GM19099 (cell line): ENCODE data around the gene BANF1.

Experiments used
- POLR2A ChIP-seq: IDR thresholded peaks from 3 replicates; pipeline ENCODE4 v1.6.1; 2011; ENCODE audit warnings: low read depth; ENCODE audit not compliant: insufficient read length; ENCODE audit errors: extremely low read depth

BANF1 gene

DNA sequence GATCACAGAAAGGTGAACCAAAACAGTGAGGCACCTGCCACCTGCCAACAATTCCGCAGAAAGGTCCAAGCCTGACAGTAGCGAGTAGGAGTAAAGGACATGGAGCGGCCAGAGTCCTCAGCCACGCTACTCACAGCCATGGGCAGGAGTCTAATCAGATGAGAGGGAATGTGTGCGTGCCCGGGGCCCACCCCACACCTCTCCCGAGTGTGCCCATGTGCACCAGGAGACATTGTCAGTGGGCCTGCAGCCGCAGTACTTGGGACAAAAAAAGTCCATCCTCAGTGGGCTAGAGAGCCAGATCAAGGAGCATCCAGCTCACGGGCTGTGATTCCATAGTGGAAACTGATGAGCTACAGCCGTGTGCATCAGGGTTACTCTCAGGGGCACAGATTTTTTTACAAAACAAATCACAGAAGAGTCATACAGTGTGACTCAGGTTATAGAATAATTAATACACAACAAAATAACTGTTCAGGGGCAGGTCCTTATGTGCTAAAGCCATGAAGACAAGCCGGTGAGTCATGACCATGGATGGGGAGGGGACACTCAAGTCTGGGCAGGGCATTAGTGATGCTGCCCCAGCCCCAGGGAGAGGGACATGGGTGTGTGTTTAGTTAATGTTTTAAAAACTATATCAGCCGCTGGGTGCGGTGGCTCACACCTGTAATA, 28.7 kb upstream of the BANF1 start:
- no peak for TF ChIP-seq POLR2A

DNA sequence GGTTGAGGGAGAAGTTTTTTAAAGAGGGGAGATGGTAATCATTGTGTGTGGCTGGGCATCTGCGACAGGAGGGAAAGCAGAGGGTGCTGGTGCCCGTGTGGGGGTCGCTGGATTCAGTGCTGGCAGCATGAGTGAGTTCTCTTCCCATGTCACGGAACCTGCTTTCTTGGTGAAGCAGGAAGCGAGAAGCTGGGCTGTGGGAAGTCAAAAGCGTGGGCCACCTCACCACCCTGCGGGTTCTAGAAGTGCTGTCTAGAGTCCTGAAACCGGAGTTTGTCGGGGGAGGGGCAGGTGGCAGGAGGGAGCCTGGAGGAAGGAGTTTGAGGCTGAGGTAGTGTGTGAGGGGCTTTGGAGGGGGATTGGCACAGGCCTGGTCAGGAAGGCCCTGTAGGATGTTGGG, 26.5 kb upstream of the BANF1 start:
- TF ChIP-seq POLR2A = no peak

DNA sequence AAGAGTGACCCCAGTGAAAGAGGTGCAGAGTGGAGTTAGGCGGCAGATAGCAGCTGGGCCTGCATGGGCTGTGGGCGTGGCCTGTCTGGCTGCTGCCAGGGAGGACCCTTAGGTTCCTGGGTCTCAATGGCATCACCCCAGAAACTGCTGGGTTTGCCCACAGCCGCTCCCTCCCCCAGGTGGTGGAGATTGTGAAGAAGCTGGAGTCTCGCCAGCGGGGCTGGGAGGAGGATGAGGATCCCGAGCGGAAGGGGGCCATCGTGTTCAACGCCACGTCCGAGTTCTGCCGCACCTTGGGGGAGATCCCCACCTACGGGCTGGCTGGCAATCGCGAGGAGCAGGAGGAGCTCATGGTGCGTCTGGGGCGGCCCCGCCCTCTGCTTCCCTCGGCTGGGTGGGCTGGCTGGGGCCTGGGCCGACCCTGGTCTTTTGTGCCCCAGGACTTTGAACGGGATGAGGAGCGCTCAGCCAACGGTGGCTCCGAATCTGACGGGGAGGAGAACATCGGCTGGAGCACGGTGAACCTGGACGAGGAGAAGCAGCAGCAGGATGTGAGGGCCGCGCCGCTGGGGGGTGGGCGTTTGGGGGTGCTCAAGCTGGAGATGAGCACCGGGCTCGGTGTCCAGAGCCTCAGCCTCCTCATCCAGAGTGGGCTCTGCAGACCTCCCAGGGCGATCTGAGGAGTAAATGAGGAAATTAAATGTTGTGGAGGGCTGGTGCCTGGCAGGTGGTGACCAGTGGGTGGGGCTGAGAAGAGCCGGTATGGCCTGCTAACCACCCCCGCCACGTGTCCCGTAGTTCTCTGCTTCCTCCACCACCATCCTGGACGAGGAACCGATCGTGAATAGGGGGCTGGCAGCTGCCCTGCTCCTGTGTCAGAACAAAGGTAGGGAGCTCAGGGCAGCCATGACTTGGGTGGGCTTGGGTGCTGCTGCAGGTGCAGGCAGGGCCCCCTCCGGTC, 25.8 kb upstream of the BANF1 start:
- TF ChIP-seq POLR2A = no peak

DNA sequence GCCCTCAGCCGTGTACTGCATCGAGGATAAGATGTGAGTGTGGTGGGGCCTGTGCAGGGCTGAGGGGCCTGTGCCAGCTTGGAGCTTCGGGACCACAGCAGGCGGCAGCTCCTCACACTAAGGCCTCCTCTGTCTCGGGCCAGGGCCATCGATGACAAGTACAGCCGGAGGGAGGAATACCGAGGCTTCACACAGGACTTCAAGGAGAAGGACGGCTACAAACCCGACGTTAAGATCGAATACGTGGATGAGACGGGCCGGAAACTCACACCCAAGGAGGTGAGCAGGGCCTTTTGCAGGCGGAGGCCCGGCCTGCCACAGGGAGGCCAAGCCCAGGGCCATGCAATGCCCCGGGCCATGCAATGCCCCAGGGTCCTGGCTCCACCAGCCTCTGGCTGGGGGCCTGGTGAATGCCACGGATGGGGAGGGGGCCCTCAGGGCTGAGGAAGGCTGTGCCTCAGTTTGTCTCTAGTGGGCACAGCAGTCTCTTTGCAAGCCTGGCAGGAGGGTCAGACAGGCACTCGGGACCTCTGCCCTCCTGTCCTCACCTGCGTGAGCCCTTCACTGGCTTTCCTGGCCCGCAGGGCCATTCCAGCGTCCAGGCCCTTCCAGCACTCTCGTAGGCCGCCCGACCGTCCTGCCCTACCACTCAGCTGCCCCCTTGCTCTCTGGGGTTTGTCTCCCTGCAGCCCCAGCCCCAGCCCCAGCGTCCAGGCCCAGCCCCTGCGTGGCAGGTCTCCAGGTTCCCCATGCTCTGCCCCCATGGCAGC, 24.5 kb upstream of the BANF1 start:
- no peak for TF ChIP-seq POLR2A

DNA sequence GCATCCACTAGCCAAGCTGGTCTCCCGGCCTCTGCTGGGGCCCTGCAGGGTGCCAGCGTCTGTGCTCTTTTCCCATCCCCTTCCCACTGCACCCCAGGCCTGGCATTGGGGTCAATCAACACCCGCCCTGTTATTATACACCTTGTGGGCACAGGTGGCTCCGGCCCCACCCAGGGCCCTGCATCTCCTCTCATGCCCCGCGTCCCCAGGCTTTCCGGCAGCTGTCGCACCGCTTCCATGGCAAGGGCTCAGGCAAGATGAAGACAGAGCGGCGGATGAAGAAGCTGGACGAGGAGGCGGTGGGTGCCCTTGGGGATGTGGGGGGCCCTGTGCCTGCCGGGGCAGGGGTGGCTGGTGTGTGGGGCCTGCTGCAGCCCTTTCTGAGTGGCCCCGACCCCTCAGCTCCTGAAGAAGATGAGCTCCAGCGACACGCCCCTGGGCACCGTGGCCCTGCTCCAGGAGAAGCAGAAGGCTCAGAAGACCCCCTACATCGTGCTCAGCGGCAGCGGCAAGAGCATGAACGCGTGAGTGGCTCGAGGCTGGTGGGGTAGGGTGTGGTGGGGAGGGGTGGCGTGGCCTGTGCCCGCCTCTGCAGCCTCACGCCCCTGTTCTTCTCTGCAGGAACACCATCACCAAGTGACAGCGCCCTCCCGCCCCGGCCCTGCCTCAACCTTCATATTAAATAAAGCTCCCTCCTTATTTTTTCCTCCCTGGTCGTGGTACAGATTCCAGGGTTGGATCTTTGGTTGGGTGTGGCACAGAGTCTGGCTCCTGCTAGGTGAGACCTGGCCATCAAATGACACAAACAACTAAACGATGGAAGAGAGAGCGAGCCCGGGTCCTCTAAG, 23.7 kb upstream of the BANF1 start:
- no peak for TF ChIP-seq POLR2A

DNA sequence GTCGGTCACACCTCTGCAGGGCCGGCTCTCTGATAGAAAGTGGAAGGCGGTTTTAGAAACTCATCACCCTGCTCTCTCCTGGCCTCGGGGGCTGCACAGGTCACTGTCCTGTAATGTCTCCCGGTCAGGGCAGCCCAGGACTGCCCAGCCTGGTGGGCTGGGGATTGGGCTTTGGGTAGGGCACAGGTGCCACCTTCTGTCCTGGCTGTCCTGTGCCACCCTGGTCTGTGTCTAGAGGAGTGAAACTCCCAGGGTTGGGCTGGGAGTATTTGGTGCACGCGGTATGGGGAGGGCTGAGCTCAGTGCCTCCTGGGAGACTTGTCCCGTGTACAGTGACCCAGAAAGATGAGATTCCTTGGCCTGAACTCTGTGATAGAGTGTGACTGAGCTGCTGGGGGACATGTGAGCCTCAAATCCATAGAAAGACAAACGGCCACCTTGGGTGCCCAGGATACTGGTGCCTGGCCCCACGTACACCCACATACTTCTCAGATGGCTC, 23.0 kb upstream of the BANF1 start:
- TF ChIP-seq POLR2A = no peak

DNA sequence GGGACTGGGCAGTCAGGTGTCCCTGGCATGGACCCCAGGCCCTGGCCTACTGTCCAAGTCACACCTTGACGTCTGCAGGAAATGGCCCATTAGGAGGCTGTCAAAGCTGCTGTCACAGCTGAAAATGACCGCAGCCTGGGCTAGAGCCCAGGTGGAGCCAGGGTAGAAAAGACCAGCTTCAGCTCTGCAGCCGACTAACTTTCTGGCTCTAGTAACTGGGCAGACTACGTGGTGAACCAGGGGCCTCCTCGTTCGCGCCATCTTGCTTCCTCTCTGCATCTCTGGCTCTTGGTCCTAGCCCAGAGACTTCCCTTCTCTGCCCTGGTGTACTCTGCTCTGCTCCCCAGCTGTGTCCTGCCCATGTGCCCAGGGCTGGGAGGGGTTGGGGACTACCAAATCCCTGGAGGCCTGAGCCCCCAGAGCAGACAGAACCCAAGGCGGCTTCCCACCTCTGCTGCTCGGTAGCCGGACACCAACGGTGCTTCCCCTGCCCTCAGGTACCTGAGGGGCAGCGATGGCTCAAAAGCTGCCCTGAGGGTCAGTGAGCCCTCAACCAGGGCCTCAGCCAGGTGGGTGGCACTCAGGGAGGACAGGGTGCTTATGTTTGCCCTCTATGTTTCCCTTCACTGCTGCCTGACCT, 21.1 kb upstream of the BANF1 start:
- no peak for TF ChIP-seq POLR2A

DNA sequence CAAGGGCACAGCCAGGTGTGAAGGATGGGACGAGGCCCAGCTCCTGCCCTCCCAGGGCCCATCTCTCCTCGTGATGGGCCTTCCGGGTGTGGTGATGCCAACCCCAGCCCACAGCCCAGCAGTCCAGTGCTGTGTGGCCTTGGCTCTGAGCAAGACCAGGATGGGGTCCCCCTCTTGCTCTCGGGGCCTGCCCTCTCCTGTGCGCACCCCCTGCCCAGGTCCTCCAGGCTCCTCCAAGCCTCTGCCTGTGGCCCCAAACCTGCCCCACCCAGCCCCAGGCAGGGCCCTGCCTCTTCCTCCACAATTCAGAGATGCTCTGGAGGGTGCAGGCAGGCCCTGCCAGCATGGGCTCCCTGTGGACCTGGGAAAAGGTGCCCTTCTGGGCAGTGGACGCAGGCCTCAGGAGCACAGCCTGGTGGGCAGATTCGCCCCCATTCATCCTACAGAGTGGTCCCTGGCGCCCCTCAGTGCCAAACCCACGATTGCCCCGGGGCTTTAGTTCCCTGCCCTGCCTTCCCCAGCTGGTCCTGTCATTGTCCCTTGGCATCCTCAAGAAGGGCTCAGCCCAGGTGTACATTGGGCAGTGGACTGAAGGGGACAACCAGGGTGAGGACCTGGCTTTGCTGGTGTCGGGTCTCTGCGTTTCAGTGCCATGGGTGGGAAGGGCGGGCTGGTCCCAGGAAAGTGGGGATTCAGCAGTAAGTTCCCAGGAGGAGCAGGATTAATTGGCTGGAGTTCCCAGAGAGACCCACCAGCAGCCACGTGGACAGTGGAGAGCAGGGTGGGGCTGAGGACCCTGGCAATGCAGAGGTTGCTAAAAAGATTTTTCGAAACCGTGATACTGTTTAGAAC, 20.1 kb upstream of the BANF1 start:
- no peak for TF ChIP-seq POLR2A

DNA sequence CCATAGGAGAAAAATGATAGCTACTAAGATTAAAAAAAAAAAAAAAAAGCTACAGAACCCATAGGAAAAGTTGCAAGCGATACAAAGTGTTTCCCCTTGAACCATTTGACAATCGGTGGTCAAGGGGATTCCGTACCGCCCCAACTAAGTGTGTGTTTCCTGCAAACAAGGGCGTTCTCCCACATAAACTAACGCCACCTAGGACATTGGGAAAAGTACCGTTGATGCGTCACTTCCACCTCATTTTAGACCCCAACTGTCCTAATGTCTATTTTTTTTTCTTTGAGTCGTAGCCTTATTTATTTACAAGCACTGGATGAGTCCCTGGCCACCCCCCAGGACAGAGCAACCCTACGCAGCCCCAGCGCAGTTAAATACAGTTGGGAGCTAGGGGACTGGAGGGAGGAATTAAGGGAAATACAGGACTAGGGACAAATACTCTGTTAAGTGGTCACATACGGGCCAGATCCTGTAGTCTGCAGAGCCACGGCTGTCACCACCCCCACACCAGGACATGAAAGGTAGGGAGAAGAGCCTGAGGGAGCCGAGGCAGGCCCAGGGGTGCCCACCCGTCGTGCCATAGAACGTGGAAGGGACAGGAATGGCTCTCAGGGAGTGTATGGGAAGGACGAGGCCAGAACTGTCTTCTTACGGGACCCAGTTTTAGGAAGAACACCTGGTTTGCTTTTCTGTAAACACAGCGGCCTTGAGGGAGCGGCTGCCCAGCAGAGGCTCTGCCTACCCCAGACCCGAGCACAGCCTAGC, 19.3 kb upstream of the BANF1 start:
- TF ChIP-seq POLR2A = no peak

DNA sequence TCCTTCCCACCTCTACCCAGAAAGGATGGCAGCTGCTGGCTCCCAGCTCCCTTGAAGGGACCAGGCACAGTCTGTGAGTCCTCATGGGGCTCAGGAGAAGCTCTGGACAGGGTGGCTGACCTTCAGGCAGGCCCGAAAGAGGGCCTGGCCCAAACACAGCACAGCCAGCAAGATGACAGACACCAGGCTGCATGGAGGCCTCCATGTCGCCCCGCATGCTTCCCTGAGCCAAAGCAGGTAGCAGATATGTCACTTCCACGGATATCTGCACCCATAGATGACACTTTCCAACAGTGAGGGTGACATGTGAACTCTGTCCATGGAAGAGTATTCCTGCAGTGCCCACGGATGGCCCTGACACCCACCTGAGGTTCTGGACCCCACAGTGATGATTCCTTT, 18.7 kb upstream of the BANF1 start:
- no peak for TF ChIP-seq POLR2A

DNA sequence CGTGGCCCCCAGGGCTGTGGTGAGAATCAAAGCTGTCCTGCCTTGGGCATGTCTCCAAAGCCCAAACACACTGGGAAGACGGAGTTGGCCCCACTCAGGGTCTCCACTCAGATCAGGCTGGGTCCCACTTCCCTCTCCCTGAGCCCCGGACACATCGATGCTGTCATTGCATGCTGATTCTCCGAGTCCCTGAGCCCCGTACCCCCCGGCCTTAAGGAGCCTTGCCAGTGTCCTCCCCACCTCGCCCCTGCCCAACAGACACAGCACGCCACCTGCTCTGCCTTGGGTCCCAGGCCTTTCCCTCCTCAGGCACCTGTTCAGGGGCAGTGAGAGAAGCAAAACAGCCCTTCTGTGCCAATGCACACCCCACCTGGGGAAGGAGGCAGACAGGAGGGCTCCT, 15.0 kb upstream of the BANF1 start:
- no peak for TF ChIP-seq POLR2A
